Left lung (tissue), 10 donors: Measurements from ENCODE around the gene LEMD2. TPM values are rescaled to one million over a fixed set of nuclear protein-coding genes. Genes with fewer than 3 reads are reported as not detected.
A peak's percentile ranks its signal among the peaks of the same experiment; 100 is the strongest.

ENCODE experiments used
- ATAC-seq: fragments of 200-7000 bp; cut with Tn5 transposase; one replicate; pipeline ENCODE4 v1.9.1; 2020; ENCODE audit warnings: moderate library complexity
- DNase-seq, 4 donors: peaks; one replicate each; pipeline ENCODE4 v3.0.0-alpha.2; 2013 to 2020
- H3K27ac ChIP-seq, 2 donors: fragments of 200-600 bp; sonication (generic) in 1 of 2; one replicate each; pipeline versions ENCODE4 v1.5.0 to v1.8.0; 2020 to 2021
- H3K27me3 ChIP-seq, 2 donors: fragments of 200-600 bp; sonication (generic) in 1 of 2; one replicate each; pipeline versions ENCODE4 v1.5.0 to v1.8.0; 2020 to 2021
- H3K36me3 ChIP-seq, 2 donors: fragments of 200-600 bp; sonication (generic) in 1 of 2; one replicate each; pipeline versions ENCODE4 v1.5.0 to v1.8.0; 2020 to 2021
- H3K4me1 ChIP-seq, 2 donors: fragments of 200-600 bp; one replicate each; pipeline ENCODE4 v1.8.0; 2021
- H3K4me3 ChIP-seq, 2 donors: fragments of 200-600 bp; sonication (generic) in 1 of 2; one replicate each; pipeline versions ENCODE4 v1.5.0 to v1.8.0; 2020 to 2021; ENCODE audit warnings: mild to moderate bottlenecking in 1 of 2
- H3K9me3 ChIP-seq, 2 donors: fragments of 200-600 bp; sonication (generic) in 1 of 2; one replicate each; pipeline versions ENCODE4 v1.5.0 to v1.8.0; 2020 to 2021
- intact Hi-C, 2 donors: fragments of 100-400 bp; cut with DNase I; formaldehyde crosslinking; loops; one replicate each; pipeline versions ENCODE4 v1.11.2 to v1.14.2; 2022
- polyA plus RNA-seq, 6 donors: library from polyadenylated mRNA; unstranded; fragments of 120-200 nt; gene quantifications; one replicate each; pipeline ENCODE4 v1.2.1, GENCODE V29; 2013; ENCODE audit not compliant: insufficient read length in 6 of 6
- total RNA-seq, 2 donors: library from RNA; stranded (reverse); fragmentation: NEBNext Ultra II Directional; extraction: Animal tissue kit (Norgen Biotek cat#: 25700); gene quantifications; one replicate each; pipeline ENCODE4 v1.2.1, GENCODE V29; 2021
- TF ChIP-seq, protein P1 (sequence below), 2 donors: fragments of 200-600 bp; sonication (generic) in 1 of 2; IDR thresholded peaks; one replicate each; pipeline versions ENCODE4 v1.5.0 to v1.8.0; 2021; ENCODE audit warnings: antibody characterized with exemption in 2 of 2
- donor health status: DM: no; HTN: yes; CAD: no.
- donor health status: DM: no; HTN: no; CAD: no.

Gene LEMD2
- total and polyA plus RNA-seq, 8 donors, result 47.9 to 80.7 (median 69.6) TPM

DNA sequence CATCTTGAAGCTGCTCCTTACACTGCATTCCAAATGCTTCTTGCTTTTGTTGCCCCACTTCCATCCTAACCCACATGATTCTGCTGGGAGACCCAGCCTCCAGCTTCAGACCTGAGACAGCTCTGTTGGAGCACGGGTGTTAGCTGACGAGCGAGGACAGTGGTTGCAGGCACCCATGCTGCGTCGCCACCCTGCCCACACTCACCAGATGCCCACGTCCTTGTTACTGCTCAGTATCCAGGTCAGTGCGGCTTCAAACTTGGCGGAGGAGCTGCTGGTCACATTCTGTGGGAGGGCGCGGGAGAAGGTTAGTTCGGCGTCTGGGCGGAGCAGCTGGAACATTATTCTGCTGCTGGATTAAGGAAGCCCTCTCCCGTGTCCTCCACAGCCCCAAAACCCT lies 9.0 kb downstream of the LEMD2 start:
- peaks cover 6 to 100% of the 10 kb centered on the region in 2 donors for H3K36me3 ChIP-seq
- DNase-seq, result peak in 1 of 4 donors; percentile 45
- no peaks in the 10 kb centered on the region for H3K9me3 ChIP-seq
- no peak overlapping the region for H3K27ac ChIP-seq
- no peaks in the 10 kb centered on the region for H3K27me3 ChIP-seq
- no peak overlapping the region for H3K4me3 ChIP-seq
- TF ChIP-seq, protein P1, sequence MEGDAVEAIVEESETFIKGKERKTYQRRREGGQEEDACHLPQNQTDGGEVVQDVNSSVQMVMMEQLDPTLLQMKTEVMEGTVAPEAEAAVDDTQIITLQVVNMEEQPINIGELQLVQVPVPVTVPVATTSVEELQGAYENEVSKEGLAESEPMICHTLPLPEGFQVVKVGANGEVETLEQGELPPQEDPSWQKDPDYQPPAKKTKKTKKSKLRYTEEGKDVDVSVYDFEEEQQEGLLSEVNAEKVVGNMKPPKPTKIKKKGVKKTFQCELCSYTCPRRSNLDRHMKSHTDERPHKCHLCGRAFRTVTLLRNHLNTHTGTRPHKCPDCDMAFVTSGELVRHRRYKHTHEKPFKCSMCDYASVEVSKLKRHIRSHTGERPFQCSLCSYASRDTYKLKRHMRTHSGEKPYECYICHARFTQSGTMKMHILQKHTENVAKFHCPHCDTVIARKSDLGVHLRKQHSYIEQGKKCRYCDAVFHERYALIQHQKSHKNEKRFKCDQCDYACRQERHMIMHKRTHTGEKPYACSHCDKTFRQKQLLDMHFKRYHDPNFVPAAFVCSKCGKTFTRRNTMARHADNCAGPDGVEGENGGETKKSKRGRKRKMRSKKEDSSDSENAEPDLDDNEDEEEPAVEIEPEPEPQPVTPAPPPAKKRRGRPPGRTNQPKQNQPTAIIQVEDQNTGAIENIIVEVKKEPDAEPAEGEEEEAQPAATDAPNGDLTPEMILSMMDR (IDR thresholded peaks at IDR 0.05), result no peak
- ATAC-seq, result no peak
- intact Hi-C loops, result loop anchor here in 1 of 2 donors (10.0 kb wide), 1 partner anchor 245 kb away; no protein-coding TSS in a partner anchor
- H3K4me1 ChIP-seq, result peaks cover 0 to 14% of the 10 kb centered on the region in 2 donors

- H3K4me3 ChIP-seq, result no peak overlapping the region
- no peaks in the 10 kb centered on the region for H3K27me3 ChIP-seq
- H3K36me3 ChIP-seq, result peaks cover 6 to 100% of the 10 kb centered on the region in 2 donors
- H3K9me3 ChIP-seq, result no peaks in the 10 kb centered on the region
- TF ChIP-seq, protein P1 (IDR thresholded peaks at IDR 0.05), result no peak
- H3K27ac ChIP-seq, result no peak overlapping the region
- intact Hi-C loops, result loop anchor here in 1 of 2 donors (10.0 kb wide), 1 partner anchor 246 kb away; no protein-coding TSS in a partner anchor
- no peak for ATAC-seq
- peak in 1 of 4 donors; percentile 50 for DNase-seq
- H3K4me1 ChIP-seq, result peaks cover 0 to 8% of the 10 kb centered on the region in 2 donors
Measured at GRCh38 chr6:33779290-33779689, 9.6 kb downstream of the LEMD2 start.

- Histone ChIP-seq H3K9me3 (no peaks in the 10 kb centered on the region), H3K27me3 (no peaks in the 10 kb centered on the region), H3K4me1 (peaks cover 0 to 6% of the 10 kb centered on the region in 2 donors), H3K36me3 (peaks cover under 1 to 100% of the 10 kb centered on the region in 2 donors), H3K27ac (no peak overlapping the region), H3K4me3 (no peak overlapping the region)
- intact Hi-C loops, result loop anchor here in 1 of 2 donors (10.0 kb wide), 1 partner anchor 246 kb away; no protein-coding TSS in a partner anchor
- ATAC-seq (no peak), DNase-seq (peak in 1 of 4 donors; percentile 54)
- TF ChIP-seq, protein P1 (IDR thresholded peaks at IDR 0.05), result no peak
Measured at GRCh38 chr6:33778444-33779121, 10.3 kb downstream of the LEMD2 start.

GRCh38 chr6:33777398-33778388 lies 11.2 kb downstream of the LEMD2 start:
- intact Hi-C loops, result loop anchor here in 1 of 2 donors (10.0 kb wide), 1 partner anchor 247 kb away; no protein-coding TSS in a partner anchor
- DNase-seq (peak in 1 of 4 donors; percentile 58), ATAC-seq (no peak)
- Histone ChIP-seq H3K27me3 (no peaks in the 10 kb centered on the region), H3K27ac (no peak overlapping the region), H3K36me3 (peaks cover 0 to 100% of the 10 kb centered on the region in 2 donors), H3K4me1 (peaks cover 0 to 9% of the 10 kb centered on the region in 2 donors), H3K4me3 (no peak overlapping the region), H3K9me3 (no peaks in the 10 kb centered on the region)
- TF ChIP-seq, protein P1 (IDR thresholded peaks at IDR 0.05), result no peak
